ENCODE results near the gene KLHL8.

KLHL8 gene

GRCh38 chr4:87171944-87172343 is 48.5 kb downstream of the KLHL8 start:
- Histone ChIP-seq H3K4me1 (no peaks in the 10 kb centered on the region), H3K27me3 (no peaks in the 10 kb centered on the region), H3K27ac (no peak overlapping the region), H3K4me3 (no peak overlapping the region), H3K9ac (no peak overlapping the region), H3K9me3 (replicated peaks in 1 of 11) (no peaks in the 10 kb centered on the region), H4K20me1 (no peaks in the 10 kb centered on the region), H3K4me2 (no peak overlapping the region), H3K36me3 (peaks cover 49 to 96% (median 73%) of the 10 kb centered on the region in 11 experiments)
- TF ChIP-seq Cebpa-rat (IDR thresholded peaks at IDR 0.05): no peak

- Histone ChIP-seq H3K4me3 (no peak overlapping the region), H3K9ac (no peak overlapping the region), H3K27me3 (no peaks in the 10 kb centered on the region), H3K36me3 (peaks cover 53 to 90% (median 76%) of the 10 kb centered on the region in 11 experiments), H3K4me1 (no peaks in the 10 kb centered on the region), H3K9me3 (replicated peaks in 1 of 11) (no peaks in the 10 kb centered on the region), H3K4me2 (no peak overlapping the region), H4K20me1 (0 out of 22 replicates have a peak, but pooled peaks cover 0 to 3% (median 0%) of the 10 kb centered on the region in 11 experiments), H3K27ac (no peak overlapping the region)
- TF ChIP-seq Cebpa-rat (IDR thresholded peaks at IDR 0.05): no peak
Observed at GRCh38 chr4:87166296-87166854, 54.0 kb downstream of the KLHL8 start.

GRCh38 chr4:87165892-87166291 is 54.5 kb downstream of the KLHL8 start:
- no peak for TF ChIP-seq Cebpa-rat (IDR thresholded peaks at IDR 0.05)
- Histone ChIP-seq H3K9ac (no peak overlapping the region), H3K4me2 (no peak overlapping the region), H3K36me3 (peaks cover 53 to 91% (median 77%) of the 10 kb centered on the region in 11 experiments), H3K27me3 (no peaks in the 10 kb centered on the region), H3K27ac (no peak overlapping the region), H4K20me1 (0 out of 22 replicates have a peak, but pooled peaks cover 0 to 3% (median 0%) of the 10 kb centered on the region in 11 experiments), H3K9me3 (replicated peaks in 1 of 11) (no peaks in the 10 kb centered on the region), H3K4me3 (no peak overlapping the region), H3K4me1 (no peaks in the 10 kb centered on the region)

GRCh38 chr4:87153078-87153870 is 67.1 kb downstream of the KLHL8 start:
- Histone ChIP-seq H3K4me1 (no peaks in the 10 kb centered on the region), H4K20me1 (no peaks in the 10 kb centered on the region; a peak in 1 of 22 replicates), H3K36me3 (0 out of 22 replicates have a peak, but pooled peaks cover 0 to 3% (median 0%) of the 10 kb centered on the region in 11 experiments), H3K4me3 (no peak overlapping the region), H3K9me3 (replicated peaks in 1 of 11) (no peaks in the 10 kb centered on the region), H3K4me2 (no peak overlapping the region), H3K27ac (no peak overlapping the region), H3K9ac (no peak overlapping the region), H3K27me3 (no peaks in the 10 kb centered on the region)
- TF ChIP-seq Cebpa-rat (IDR thresholded peaks at IDR 0.05): no peak

- Histone ChIP-seq H4K20me1 (no peaks in the 10 kb centered on the region; a peak in 1 of 22 replicates), H3K36me3 (no peaks in the 10 kb centered on the region), H3K4me1 (no peaks in the 10 kb centered on the region), H3K9me3 (replicated peaks in 1 of 11) (no peaks in the 10 kb centered on the region), H3K4me2 (no peak overlapping the region), H3K27me3 (no peaks in the 10 kb centered on the region), H3K27ac (no peak overlapping the region), H3K9ac (no peak overlapping the region), H3K4me3 (no peak overlapping the region)
- TF ChIP-seq Cebpa-rat (IDR thresholded peaks at IDR 0.05): no peak
Observed at GRCh38 chr4:87152310-87153041, 67.9 kb downstream of the KLHL8 start.

GRCh38 chr4:87151730-87152129 is 68.7 kb downstream of the KLHL8 start:
- Histone ChIP-seq H3K4me1 (no peaks in the 10 kb centered on the region), H3K4me3 (no peak overlapping the region), H3K4me2 (no peak overlapping the region), H3K27me3 (no peaks in the 10 kb centered on the region), H3K9ac (no peak overlapping the region), H3K36me3 (no peaks in the 10 kb centered on the region; a peak in 1 of 22 replicates), H3K9me3 (replicated peaks in 1 of 11) (no peaks in the 10 kb centered on the region), H3K27ac (no peak overlapping the region), H4K20me1 (no peaks in the 10 kb centered on the region; a peak in 1 of 22 replicates)
- no peak for TF ChIP-seq Cebpa-rat (IDR thresholded peaks at IDR 0.05)

- TF ChIP-seq Cebpa-rat (IDR thresholded peaks at IDR 0.05): no peak
- H3K36me3 ChIP-seq: peaks cover 0 to 6% (median 4%) of the 10 kb centered on the region in 11 experiments; a peak in 9 of 22 replicates
Observed at GRCh38 chr4:87150498-87151261, 69.7 kb downstream of the KLHL8 start.

DNA sequence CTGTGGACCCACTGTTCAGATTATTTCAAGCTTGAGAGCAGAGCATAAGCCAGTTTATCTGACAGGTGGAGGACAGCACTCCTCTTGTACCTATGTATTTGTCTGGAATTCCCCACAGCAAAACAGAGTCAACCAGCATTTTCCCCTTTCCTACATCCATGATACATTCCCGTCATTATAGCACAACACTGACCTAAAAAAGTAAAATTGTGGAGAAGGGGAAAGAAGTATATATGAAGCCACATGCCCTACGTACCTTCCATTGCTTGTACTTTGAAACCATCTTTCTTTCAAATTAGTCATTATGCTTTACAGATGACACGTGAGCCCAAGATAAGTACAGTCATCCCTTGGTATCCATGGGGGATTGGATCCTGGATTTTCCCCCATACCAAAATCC is 73.3 kb downstream of the KLHL8 start:
- peaks cover 0 to 16% (median 14%) of the 10 kb centered on the region in 10 experiments; a peak in 16 of 20 replicates for H3K4me1 ChIP-seq
- H4K20me1 ChIP-seq: peaks cover 0 to 4% (median 0%) of the 10 kb centered on the region in 11 experiments; a peak in 2 of 22 replicates
- no peak overlapping the region for H3K4me2 ChIP-seq
- H3K27me3 ChIP-seq: no peaks in the 10 kb centered on the region
- H3K9ac ChIP-seq: no peak overlapping the region
- no peak for TF ChIP-seq Cebpa-rat (IDR thresholded peaks at IDR 0.05)
- peaks cover 18 to 41% (median 32%) of the 10 kb centered on the region in 11 experiments; a peak in 21 of 22 replicates for H3K36me3 ChIP-seq
- no peak overlapping the region for H3K4me3 ChIP-seq
- H3K27ac ChIP-seq: no peak overlapping the region
- no peaks in the 10 kb centered on the region for H3K9me3 ChIP-seq (replicated peaks in 1 of 11)

More at GRCh38 chr4:87150498-87151261, 69.7 kb downstream of the KLHL8 start:
- no peak overlapping the region for H3K27ac ChIP-seq
- H3K4me1 ChIP-seq: no peaks in the 10 kb centered on the region
- no peaks in the 10 kb centered on the region; a peak in 2 of 22 replicates for H4K20me1 ChIP-seq
- no peak overlapping the region for H3K4me2 ChIP-seq
- no peaks in the 10 kb centered on the region for H3K9me3 ChIP-seq (replicated peaks in 1 of 11)
- no peak overlapping the region for H3K9ac ChIP-seq
- H3K4me3 ChIP-seq: no peak overlapping the region
- H3K27me3 ChIP-seq: no peaks in the 10 kb centered on the region

Data from BLaER1 treated with 17β-estradiol and CSF1 and Interleukin-3, amounts not matched to agents 10 nM and 100 nM (cell line).